Dendritic cell treated with granulocyte-macrophage colony-stimulating factor and Interleukin-4, amounts not matched to agents 40 ng/mL and 50 ng/mL, for 4 days (primary cell): ENCODE results near the gene DROSHA.

ENCODE experiments used
- H3K27ac Mint-ChIP-seq: one replicate; pipeline ENCODE4 v1.8.0; 2022; ENCODE audit warnings: mild to moderate bottlenecking, mixed read lengths
- H3K27me3 Mint-ChIP-seq: one replicate; pipeline ENCODE4 v1.8.0; 2022; ENCODE audit warnings: mild to moderate bottlenecking, mixed read lengths
- H3K36me3 Mint-ChIP-seq: one replicate; pipeline ENCODE4 v1.8.0; 2022; ENCODE audit warnings: low read depth, mixed read lengths
- H3K4me1 Mint-ChIP-seq: one replicate; pipeline ENCODE4 v1.8.0; 2022; ENCODE audit warnings: low read depth, mixed read lengths
- H3K4me3 Mint-ChIP-seq: one replicate; pipeline ENCODE4 v1.8.0; 2022; ENCODE audit warnings: mild to moderate bottlenecking, moderate library complexity, mixed read lengths
- H3K9me3 Mint-ChIP-seq: one replicate; pipeline ENCODE4 v1.8.0; 2022; ENCODE audit warnings: mixed read lengths
- intact Hi-C: fragments of 100-400 bp; cut with micrococcal nuclease; formaldehyde crosslinking; loops from one replicate; pipeline ENCODE4 v1.15.0; 2022

Gene DROSHA

GRCh38 chr5:31445041-31445600 is 86.8 kb downstream of the DROSHA start:
- Mint-ChIP-seq H3K9me3 (no peaks in the 10 kb centered on the region), H3K4me3 (no peak overlapping the region), H3K27me3 (no peaks in the 10 kb centered on the region), H3K4me1 (no peaks in the 10 kb centered on the region), H3K27ac (no peak overlapping the region), H3K36me3 (peaks cover 58% of the 10 kb centered on the region)
- intact Hi-C loops = no loop called here

DNA sequence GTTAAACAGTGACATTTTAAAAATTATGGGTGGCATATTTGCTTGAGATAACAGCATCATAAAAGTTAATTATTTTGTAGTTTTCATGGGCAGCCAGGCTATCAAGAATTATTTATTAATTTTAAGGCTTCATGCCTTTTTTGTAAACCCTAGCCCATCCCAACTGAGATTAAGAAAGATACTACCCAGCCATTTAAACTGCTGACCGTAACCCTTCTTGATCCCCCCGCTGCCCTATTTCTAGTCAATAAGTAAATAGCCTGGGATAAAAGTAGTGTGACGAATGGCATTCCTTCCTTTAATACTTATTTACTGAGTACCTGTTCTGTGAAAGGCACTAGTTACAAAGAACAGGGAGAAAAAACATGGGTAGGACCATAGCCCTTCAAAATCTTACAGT is 88.3 kb downstream of the DROSHA start:
- H3K27ac Mint-ChIP-seq = no peak overlapping the region
- no peak overlapping the region for H3K4me3 Mint-ChIP-seq
- H3K27me3 Mint-ChIP-seq = no peaks in the 10 kb centered on the region
- intact Hi-C loops = no loop called here
- H3K36me3 Mint-ChIP-seq = peaks cover 47% of the 10 kb centered on the region
- no peaks in the 10 kb centered on the region for H3K9me3 Mint-ChIP-seq
- H3K4me1 Mint-ChIP-seq = no peaks in the 10 kb centered on the region

DNA sequence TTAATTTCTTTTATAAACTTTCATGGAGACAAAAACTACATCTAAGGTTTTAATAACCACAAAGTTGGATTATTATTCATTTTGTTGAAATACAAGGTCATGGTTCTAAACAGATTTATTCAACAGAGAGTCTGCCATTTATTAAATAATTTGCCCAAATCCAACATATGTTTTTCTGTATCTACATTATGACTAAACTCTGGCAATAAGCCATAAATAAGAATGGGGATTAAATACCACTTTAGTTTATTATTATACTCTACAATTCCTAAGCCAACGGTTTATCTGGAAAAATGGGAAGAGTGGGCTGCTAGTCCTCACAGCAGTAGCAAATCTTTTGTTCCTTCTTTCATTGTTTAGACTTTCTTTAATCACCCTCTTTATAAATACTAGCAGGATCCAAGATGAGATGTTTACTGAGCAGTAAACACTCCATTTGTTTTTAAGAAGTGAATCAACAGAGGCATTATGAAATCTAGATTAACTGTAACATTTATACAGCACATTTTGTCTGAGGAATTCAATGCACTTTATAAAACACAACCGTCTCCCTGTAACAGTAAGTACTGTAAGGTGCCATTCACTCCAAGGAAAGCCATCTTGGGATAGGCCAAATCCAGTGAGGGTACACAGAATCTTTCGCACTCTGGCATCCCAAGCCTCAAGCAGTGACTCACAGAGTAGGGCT is 89.7 kb downstream of the DROSHA start:
- no peaks in the 10 kb centered on the region for H3K9me3 Mint-ChIP-seq
- no peaks in the 10 kb centered on the region for H3K4me1 Mint-ChIP-seq
- no peak overlapping the region for H3K4me3 Mint-ChIP-seq
- intact Hi-C loops = no loop called here
- peaks cover 46% of the 10 kb centered on the region for H3K36me3 Mint-ChIP-seq
- no peaks in the 10 kb centered on the region for H3K27me3 Mint-ChIP-seq
- no peak overlapping the region for H3K27ac Mint-ChIP-seq

GRCh38 chr5:31436851-31437250 is 95.0 kb downstream of the DROSHA start:
- H3K27ac Mint-ChIP-seq = peak overlapping the region; percentile 60
- intact Hi-C loops = no loop called here
- peaks cover 43% of the 10 kb centered on the region for H3K36me3 Mint-ChIP-seq
- no peaks in the 10 kb centered on the region for H3K27me3 Mint-ChIP-seq
- H3K9me3 Mint-ChIP-seq = no peaks in the 10 kb centered on the region
- no peak overlapping the region for H3K4me3 Mint-ChIP-seq
- no peaks in the 10 kb centered on the region for H3K4me1 Mint-ChIP-seq

DNA sequence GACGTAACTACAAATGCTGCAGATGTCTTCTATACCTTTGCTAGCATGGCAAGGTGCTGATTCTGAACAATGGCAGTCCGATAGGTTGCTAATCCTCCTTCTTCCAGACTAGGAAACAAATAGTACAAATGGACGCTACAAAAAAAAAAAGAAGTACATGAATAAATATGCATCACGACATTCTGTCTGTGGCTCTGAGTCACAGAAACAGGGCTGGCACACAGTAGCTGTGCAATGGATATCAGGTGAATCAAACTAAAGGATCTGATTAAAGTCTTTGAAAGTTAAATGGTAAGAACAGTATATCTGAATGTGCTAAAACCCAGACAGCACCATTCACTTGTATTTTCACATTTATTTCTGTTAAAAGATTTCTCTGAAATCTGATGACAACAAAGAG is 96.2 kb downstream of the DROSHA start:
- H3K4me3 Mint-ChIP-seq = no peak overlapping the region
- H3K4me1 Mint-ChIP-seq = no peaks in the 10 kb centered on the region
- peaks cover 50% of the 10 kb centered on the region for H3K36me3 Mint-ChIP-seq
- intact Hi-C loops = no loop called here
- no peak overlapping the region for H3K27ac Mint-ChIP-seq
- no peaks in the 10 kb centered on the region for H3K9me3 Mint-ChIP-seq
- H3K27me3 Mint-ChIP-seq = no peaks in the 10 kb centered on the region

DNA sequence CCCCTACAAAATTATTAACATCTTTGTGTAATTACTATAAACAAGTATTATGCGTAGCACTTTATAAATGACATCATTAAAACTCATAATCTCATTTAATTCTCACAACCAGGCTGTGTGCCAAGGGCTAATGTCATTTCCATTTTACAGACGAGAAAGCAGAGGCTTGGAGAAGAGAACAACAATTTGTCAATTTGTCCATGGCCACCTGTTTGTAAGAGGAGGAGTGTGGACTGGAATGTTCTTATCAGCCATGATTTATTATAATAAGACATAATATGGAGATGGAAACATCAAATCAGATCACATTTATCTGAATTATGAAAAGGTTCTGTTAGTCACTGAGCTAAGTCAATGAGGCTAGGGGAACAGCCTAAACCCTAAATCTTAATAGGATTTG is 97.0 kb downstream of the DROSHA start:
- H3K4me1 Mint-ChIP-seq = no peaks in the 10 kb centered on the region

GRCh38 chr5:31433229-31433628 is 98.7 kb downstream of the DROSHA start:
- Mint-ChIP-seq H3K4me1 (no peaks in the 10 kb centered on the region), H3K9me3 (no peaks in the 10 kb centered on the region), H3K4me3 (no peak overlapping the region), H3K27ac (no peak overlapping the region), H3K36me3 (peaks cover 59% of the 10 kb centered on the region), H3K27me3 (no peaks in the 10 kb centered on the region)
- intact Hi-C loops = no loop called here

More for the DNA sequence above, 97.0 kb downstream of the DROSHA start:
- Mint-ChIP-seq H3K27ac (no peak overlapping the region), H3K9me3 (no peaks in the 10 kb centered on the region), H3K36me3 (peaks cover 57% of the 10 kb centered on the region), H3K27me3 (no peaks in the 10 kb centered on the region), H3K4me3 (no peak overlapping the region)
- intact Hi-C loops = no loop called here

DNA sequence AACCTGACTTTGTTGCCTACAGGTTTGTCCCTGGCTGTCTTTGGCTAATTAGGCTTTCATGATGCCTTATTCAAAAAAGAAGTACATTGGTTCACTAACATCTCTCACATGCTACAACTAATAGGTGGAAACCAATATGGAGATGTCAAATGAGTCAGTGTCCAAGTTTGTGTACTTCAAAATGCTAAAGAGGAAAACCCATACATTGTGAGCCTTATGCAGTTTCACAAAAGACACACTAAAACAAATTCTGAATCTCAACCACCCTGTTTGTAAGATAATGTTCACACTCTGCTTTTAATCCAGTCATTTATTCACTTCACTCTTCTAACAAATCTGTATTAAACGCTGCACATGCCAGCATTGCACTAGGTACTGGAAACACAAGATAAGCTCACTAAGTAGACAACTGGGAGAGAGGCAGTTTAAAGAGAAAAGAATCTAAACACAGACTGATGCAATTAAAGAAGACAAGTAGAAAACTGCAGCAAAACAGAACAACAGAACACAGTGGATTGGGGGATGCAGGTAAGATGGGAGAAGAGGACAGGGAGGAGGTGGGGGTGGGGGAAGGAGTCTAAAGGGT is 104.1 kb downstream of the DROSHA start:
- H3K9me3 Mint-ChIP-seq = no peaks in the 10 kb centered on the region
- H3K36me3 Mint-ChIP-seq = peaks cover 58% of the 10 kb centered on the region
- no peak overlapping the region for H3K4me3 Mint-ChIP-seq
- intact Hi-C loops = no loop called here
- H3K27ac Mint-ChIP-seq = no peak overlapping the region
- no peaks in the 10 kb centered on the region for H3K4me1 Mint-ChIP-seq
- no peaks in the 10 kb centered on the region for H3K27me3 Mint-ChIP-seq

DNA sequence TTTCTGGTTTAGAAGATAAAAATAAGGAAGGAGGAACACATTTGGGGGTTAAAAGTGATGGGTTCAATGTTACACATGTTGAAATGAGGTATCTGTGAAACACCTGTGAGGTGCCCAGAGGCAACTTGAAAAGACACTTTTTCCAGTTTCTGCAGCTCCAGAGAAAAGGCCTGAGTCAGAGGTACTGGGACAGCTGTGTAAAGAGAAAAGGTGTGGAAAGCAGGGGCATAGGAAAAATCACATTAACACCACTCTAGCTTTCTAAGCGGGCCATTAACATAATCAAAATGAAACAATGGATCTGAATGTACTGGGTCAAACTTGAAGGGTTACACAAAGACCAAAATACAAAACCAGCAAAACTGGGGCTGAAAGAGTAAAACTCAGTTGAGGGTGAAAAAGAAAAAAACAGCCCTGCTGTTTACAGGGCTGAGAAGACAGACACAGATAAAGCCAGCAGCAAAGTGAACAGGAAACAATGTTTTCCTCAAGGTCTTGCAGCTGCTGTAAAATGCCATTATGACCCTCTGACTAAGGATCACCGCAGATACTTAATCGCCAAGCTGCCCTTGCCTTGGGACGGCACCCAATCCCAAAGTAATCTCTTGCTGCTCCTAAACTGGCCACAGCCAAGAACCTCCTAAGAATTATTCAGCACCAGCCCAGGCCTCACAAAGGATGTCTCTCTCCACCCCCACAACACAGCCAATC is 104.7 kb downstream of the DROSHA start:
- Mint-ChIP-seq H3K4me1 (no peaks in the 10 kb centered on the region), H3K36me3 (peaks cover 64% of the 10 kb centered on the region), H3K9me3 (no peaks in the 10 kb centered on the region), H3K27ac (no peak overlapping the region), H3K4me3 (no peak overlapping the region), H3K27me3 (no peaks in the 10 kb centered on the region)
- intact Hi-C loops = no loop called here

DNA sequence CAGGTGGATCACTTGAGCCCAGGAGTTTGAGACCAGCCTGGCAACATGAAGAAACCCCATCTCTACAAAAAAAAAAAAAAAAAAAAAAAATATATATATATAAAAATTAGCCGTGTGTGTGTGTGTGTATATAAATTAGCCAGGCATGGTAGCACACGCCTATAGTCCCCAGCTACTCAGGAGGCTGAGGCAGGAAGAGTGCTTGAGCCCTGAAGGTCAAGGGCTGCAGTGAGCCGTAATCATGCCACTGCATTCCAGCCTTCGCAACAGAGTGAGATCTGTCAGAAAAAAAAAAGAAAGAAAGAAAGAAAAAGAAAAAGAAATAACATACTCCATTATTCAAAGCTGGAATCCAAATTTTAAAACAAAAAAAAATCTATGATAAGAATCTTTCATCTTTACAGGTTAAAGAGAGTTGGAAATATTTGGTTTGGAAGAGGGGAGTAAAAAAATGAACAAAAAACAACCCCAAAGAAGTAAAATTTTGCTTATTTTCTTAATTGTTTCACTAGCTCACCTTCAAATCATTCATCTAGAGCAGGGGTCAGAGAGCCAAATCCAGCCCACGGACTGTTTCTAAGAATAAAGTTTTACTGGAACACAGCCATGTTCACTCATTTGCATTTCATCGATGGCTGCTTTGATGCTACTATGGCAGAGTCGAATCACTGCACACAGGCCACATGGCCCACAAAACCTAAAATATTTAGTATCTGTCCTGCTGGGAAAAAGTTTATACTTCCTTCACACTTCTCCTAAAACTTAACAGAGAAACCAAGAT is 109.9 kb downstream of the DROSHA start:
- Mint-ChIP-seq H3K27me3 (no peaks in the 10 kb centered on the region), H3K36me3 (peaks cover 50% of the 10 kb centered on the region), H3K27ac (no peak overlapping the region), H3K4me1 (no peaks in the 10 kb centered on the region), H3K4me3 (no peak overlapping the region), H3K9me3 (no peaks in the 10 kb centered on the region)
- intact Hi-C loops = no loop called here

DNA sequence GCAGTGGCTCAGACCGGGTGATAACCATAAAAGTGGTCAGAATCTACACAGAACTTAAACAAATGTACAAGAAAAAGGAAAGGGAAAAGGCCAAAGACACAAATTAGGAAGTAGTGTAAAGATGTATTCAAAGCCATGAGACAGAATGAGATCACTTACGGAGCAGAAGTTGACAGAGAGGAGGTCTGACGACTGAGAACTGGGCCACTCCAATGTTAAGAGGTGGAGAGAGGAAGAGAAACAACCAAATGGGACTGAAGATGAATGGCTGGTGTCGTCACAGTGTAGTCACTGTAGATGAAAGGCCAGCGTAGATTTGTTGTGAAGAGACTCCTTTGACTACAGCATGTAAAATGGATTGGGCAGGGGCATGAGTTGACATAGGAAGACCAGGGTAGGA is 114.4 kb downstream of the DROSHA start:
- intact Hi-C loops = no loop called here
- Mint-ChIP-seq H3K4me1 (peaks cover 6% of the 10 kb centered on the region), H3K9me3 (no peaks in the 10 kb centered on the region), H3K4me3 (no peak overlapping the region), H3K27ac (no peak overlapping the region), H3K27me3 (no peaks in the 10 kb centered on the region), H3K36me3 (peaks cover 42% of the 10 kb centered on the region)

- Mint-ChIP-seq H3K36me3 (peaks cover 42% of the 10 kb centered on the region), H3K4me3 (no peak overlapping the region), H3K9me3 (no peaks in the 10 kb centered on the region), H3K27me3 (no peaks in the 10 kb centered on the region), H3K27ac (no peak overlapping the region), H3K4me1 (peaks cover 6% of the 10 kb centered on the region)
- intact Hi-C loops = no loop called here
Measured at GRCh38 chr5:31416547-31416946, 115.3 kb downstream of the DROSHA start.

DNA sequence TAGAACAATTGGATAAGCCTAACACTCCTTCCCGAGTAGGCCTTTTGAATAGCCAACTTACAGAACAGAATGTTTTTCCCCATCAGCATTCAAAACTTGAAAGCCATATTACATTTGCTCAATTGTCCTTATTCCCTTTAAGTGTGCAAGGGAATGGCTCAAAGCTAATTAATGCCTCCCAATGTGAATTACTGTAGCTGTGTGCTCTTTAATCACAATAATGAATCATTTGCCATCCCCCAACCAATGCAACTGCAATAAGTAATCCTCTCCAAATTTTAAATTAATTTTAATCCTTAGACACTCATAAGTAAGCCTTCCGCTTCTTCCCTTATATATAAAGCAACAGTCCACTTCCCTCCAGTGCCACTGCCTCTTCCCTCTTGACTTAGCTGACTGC is 115.9 kb downstream of the DROSHA start:
- Mint-ChIP-seq H3K36me3 (peaks cover 37% of the 10 kb centered on the region), H3K27me3 (no peaks in the 10 kb centered on the region), H3K27ac (no peak overlapping the region), H3K4me1 (peaks cover 6% of the 10 kb centered on the region), H3K9me3 (no peaks in the 10 kb centered on the region), H3K4me3 (no peak overlapping the region)
- intact Hi-C loops = no loop called here
